ENCODE results near the gene FBXO41.
A peak's percentile ranks its signal among the peaks of the same experiment; 100 is the strongest.

The FBXO41 gene

GRCh38 chr2:73268830-73269685 is 15.2 kb downstream of the FBXO41 start (continued):
- TF ChIP-seq ZNF645 (tag by site-specific recombination; IDR thresholded peaks at IDR 0.05), result no peak
- no peak for TF ChIP-seq ZNF132 (tag by site-specific recombination; IDR thresholded peaks at IDR 0.05; ENCODE audit: borderline replicate concordance)
- no peak for TF ChIP-seq ZNF624 (tag by site-specific recombination; IDR thresholded peaks at IDR 0.05)
- no peak for TF ChIP-seq INSM2 (tag by site-specific recombination; IDR thresholded peaks at IDR 0.05)
- TF ChIP-seq ZNF292 (tag by site-specific recombination; IDR thresholded peaks at IDR 0.05; ENCODE audit: borderline replicate concordance, low read depth), result no peak
- TF ChIP-seq ZNF19 (tag by site-specific recombination; IDR thresholded peaks at IDR 0.05; ENCODE audit: low read depth), result no peak
- TF ChIP-seq ZNF621 (tag by site-specific recombination; IDR thresholded peaks at IDR 0.05), result no peak
- peak; percentile 98 for TF ChIP-seq ZBTB17 (tag by site-specific recombination; IDR thresholded peaks at IDR 0.05)
- no peak for TF ChIP-seq ZNF23 (tag by site-specific recombination; IDR thresholded peaks at IDR 0.05; ENCODE audit: borderline replicate concordance)
- no peak for TF ChIP-seq SETDB1 (IDR thresholded peaks at IDR 0.05; ENCODE audit: insufficient read length, low read length)
- TF ChIP-seq KLF16 (tag by site-specific recombination; IDR thresholded peaks at IDR 0.05), result no peak
- no peak for TF ChIP-seq GFI1B (tag by site-specific recombination; IDR thresholded peaks at IDR 0.05)
- no peak; the same call in 1 of the 2 replicates for TF ChIP-seq HIC1 (tag by site-specific recombination; IDR thresholded peaks at IDR 0.05)
- no peak for TF ChIP-seq ZBTB11 (tag by site-specific recombination; conservative IDR thresholded peaks at IDR 0.05; ENCODE audit: low read depth)
- TF ChIP-seq ZSCAN5A (tag by site-specific recombination; IDR thresholded peaks at IDR 0.05), result no peak
- TF ChIP-seq PRDM1 (tag by site-specific recombination; IDR thresholded peaks at IDR 0.05), result no peak
- no peak for TF ChIP-seq ZXDB (tag by site-specific recombination; IDR thresholded peaks at IDR 0.05)
- TF ChIP-seq ZNF175 (tag by site-specific recombination; IDR thresholded peaks at IDR 0.05), result no peak
- no peak for TF ChIP-seq ATF2 (tag by site-specific recombination; IDR thresholded peaks at IDR 0.05; ENCODE audit: low read depth)
- no peak for TF ChIP-seq ZNF626 (tag by site-specific recombination; IDR thresholded peaks at IDR 0.05)
- TF ChIP-seq GLI4 (tag by site-specific recombination; IDR thresholded peaks at IDR 0.05), result no peak
- no peak for TF ChIP-seq ZEB2 (tag by site-specific recombination; IDR thresholded peaks at IDR 0.05)
- TF ChIP-seq ZNF350 (tag by site-specific recombination; IDR thresholded peaks at IDR 0.05), result no peak
- TF ChIP-seq ZNF544 (tag by site-specific recombination; IDR thresholded peaks at IDR 0.05), result no peak
- no peak for TF ChIP-seq SP3 (tag by site-specific recombination; IDR thresholded peaks at IDR 0.05)
- TF ChIP-seq ZNF555 (tag by site-specific recombination; conservative IDR thresholded peaks at IDR 0.05), result no peak
- TF ChIP-seq ZBTB44 (tag by site-specific recombination; IDR thresholded peaks at IDR 0.05), result no peak

All from HEK293 (cell line).